K562 (cell line): ENCODE data around the gene DNAL4. TPM values are rescaled to one million over a fixed set of nuclear protein-coding genes. Genes with fewer than 3 reads are reported as not detected.

Source experiments
- C11orf30 ChIP-seq: fragments of 450-650 bp; IDR thresholded peaks from 2 replicates; pipeline ENCODE4 v1.6.1; 2016; ENCODE audit warnings: low read depth, mild to moderate bottlenecking
- CHAMP1 ChIP-seq: fragments of 450-650 bp; IDR thresholded peaks from 2 replicates; pipeline ENCODE4 v1.6.1; 2016; ENCODE audit warnings: mild to moderate bottlenecking
- CHD7 ChIP-seq: fragments of 200-600 bp; sonication (generic); IDR thresholded peaks from one replicate; pipeline ENCODE4 v1.6.1; 2012; ENCODE audit warnings: mild to moderate bottlenecking, low read depth, low read length, inconsistent platforms
- TEAD1 ChIP-seq, 2 experiments: fragments of 450-650 bp in 1 of 2; sonication (generic) in 1 of 2; formaldehyde crosslinking; IDR thresholded peaks; 2 replicates each; pipeline versions ENCODE4 v1.4.0 to v1.8.0; 2020 to 2022; ENCODE audit warnings: mild to moderate bottlenecking in 2 of 2, missing genetic modification reagents in 1 of 2
- ZNF561 ChIP-seq: fragments of 450-650 bp; formaldehyde crosslinking; conservative IDR thresholded peaks from 2 replicates; pipeline ENCODE4 v1.4.0; 2020; ENCODE audit warnings: mild to moderate bottlenecking, moderate library complexity
- polyA plus RNA-seq, 8 experiments: library from polyadenylated mRNA; depleted of rRNA in 4 of 8; stranded (reverse) in 5 of 8; unstranded in 3 of 8; fragments of >200 nt; fragmentation: Nextera tagmentation in 2 of 8; fragmentation: Illumina TruSeq in 1 of 8; extraction: Ambion mirVana in 2 of 8; extraction: Trizol in 1 of 8; gene quantifications; 2 replicates each; pipeline versions ENCODE4 v1.2.1 to v1.2.3, GENCODE V29; 2011 to 2014; ENCODE audit warnings: inconsistent platforms in 1 of 8, missing spikeins in 1 of 8
- total RNA-seq, 7 experiments: library from RNA; depleted of rRNA in 6 of 7; stranded (reverse); fragments of >200 nt in 6 of 7; fragmentation: Illumina TruSeq in 2 of 7; extraction: Trizol in 2 of 7; gene quantifications; 2 replicates each; pipeline versions ENCODE4 v1.2.1 to v1.2.3, GENCODE V29; 2011 to 2021; ENCODE audit warnings: low replicate concordance in 1 of 7

DNAL4 gene
- total and polyA plus RNA-seq, 9 of the 15 experiments (the other 6 are each of a cell fraction or from before 2014, with no cell fraction given) = 0.20 to 9.4 (median 5.2) TPM

GRCh38 chr22:38826801-38827200, 32.9 kb upstream of the DNAL4 start (continued):
- TF ChIP-seq CHD7 = no peak
- no peak for TF ChIP-seq ZNF561 (CRISPR knock-in tag)
- TF ChIP-seq C11orf30 = no peak
- TF ChIP-seq TEAD1 (CRISPR knock-in tag; IDR thresholded peaks at IDR 0.05) = no peak
- no peak for TF ChIP-seq CHAMP1
